Hematopoietic multipotent progenitor cell treated with erythropoietin and hydrocortisone succinate and interleukin-3 and kit ligand, for 6 days (in vitro differentiated cells): ENCODE measurements around the gene CDKN3.

Experiments used
- DNase-seq: peaks from one replicate; pipeline ENCODE4 v3.0.0-alpha.2; 2015

CDKN3 gene

DNA sequence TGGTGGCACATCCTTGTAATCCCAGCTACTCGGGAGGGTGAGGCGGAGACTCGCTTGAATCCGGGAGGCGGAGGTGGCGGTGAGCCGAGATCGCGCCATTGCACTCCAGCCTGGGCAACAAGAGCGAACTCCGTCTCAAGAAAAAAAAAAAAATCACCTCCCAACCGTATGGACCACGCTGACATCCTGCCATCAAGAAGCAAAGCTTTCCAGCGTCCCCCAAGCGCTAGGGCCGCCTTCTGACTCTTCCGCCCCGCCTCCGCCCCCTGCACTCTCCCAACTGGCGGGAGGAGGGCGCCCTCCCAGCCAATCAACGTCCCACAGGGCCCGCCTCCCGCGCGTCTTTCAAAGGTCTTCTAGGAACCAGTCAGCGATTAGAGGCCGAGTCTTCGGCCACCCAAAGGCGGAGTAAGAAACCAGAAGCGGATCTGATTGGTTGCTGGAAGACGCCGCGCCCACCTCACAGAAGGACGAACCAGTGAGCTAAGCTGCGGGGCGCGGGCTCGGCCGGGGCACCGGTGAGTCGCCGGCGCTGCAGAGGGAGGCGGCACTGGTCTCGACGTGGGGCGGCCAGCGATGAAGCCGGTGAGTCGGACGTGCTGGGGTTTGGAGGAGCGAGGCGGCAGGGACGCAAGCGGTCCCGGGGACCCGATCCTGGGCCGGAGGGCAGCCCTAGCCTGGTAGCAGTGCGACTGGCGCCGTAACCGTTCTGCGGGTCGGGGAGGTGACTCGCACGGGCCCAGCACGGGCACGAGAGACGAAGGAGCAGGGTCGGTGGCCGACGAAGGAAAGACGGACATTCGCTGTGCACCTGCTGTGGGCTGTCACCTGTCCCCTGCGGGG lies at the start of gene CDKN3:
Gene CDKN3, plus strand, starts transcription at position 515 of the 843 bp plus-strand sequence. Its CDS starts 62 bp downstream, at position 577.
- peak; percentile 100 for DNase-seq

- DNase-seq = no peak
These were observed 49.8 kb upstream of the CDKN3 start for GRCh38 chr14:54347044-54347443.

DNA sequence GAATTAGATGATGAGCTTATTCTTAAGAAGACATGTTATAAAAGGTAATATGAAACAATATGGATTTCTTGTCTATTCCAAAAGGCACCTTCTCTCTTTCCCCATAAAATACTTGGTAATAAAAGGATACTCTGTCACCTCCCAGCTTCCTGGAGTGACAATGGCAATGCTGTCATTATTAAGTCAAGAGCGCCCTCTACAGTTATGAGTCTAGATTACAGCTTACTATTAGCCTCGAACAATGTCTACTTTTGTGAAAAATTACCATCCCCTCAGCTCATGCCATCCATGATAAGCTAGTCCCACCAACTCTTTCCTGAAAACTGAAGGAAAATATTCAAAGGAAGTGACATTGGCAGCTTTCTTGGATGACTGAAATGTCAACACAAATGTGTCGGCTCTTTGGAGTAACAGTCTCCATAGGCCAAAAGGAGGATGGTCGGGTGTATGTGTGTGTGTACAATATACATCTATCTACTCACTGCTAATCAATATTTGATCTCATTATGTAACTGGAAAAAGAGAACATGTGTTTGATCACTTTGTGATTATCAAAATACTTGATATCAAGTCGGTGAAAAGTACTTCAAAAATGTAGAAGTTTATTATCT lies 48.7 kb upstream of the CDKN3 start:
- DNase-seq = peak; percentile 87

DNA sequence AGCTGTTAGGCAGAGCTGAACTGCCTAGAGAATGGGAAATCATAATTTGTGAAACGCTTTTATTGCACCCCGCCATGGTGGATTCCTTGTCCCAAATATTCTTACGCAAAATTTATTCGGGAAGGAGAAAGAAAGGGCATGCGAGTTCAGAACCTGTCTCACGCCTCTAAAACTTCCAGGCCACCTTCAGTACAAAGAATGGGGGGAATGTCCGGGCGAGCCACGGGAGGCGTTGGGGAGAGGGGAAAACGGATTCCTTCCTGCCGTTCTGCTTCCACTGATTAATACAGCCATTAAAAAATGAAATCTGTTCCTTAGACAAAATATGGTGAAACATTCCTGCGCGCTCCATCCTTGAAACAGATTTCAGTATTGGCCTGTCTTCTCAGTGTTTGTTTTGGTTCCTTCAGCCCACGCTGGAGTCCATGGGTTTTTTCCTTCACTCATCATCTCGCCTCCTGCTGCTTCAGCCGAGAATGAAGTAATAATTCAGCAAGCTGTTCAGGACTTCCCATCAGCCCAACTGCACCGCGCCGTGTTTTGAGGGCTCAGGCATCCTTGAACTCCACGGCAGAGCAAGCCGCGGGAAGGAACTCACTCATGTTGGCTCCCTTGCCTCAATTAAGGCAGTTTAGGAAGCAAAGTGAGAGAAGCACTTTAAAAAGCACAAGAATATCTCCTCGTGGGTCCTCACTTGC lies 47.7 kb upstream of the CDKN3 start:
- no peak for DNase-seq

DNA sequence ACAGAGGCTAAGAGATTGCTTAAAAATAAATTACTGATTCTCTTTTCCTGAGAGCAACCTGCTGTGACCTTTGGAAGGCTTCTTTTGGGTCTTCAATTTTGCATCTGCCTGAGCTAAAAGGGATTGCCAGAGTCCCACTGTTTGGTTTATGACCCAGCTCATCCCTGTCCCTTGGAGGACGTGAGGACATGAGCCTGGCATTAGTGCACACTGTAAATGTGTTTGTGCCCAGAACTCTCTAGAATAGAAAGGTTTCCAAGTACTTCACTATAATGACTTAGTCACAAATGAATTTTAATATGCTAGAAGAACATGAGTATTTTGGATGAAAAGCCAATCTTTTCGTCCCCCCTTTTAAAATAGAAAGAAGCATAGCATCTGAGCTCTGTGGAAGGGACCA lies 47.1 kb upstream of the CDKN3 start:
- DNase-seq = no peak

DNA sequence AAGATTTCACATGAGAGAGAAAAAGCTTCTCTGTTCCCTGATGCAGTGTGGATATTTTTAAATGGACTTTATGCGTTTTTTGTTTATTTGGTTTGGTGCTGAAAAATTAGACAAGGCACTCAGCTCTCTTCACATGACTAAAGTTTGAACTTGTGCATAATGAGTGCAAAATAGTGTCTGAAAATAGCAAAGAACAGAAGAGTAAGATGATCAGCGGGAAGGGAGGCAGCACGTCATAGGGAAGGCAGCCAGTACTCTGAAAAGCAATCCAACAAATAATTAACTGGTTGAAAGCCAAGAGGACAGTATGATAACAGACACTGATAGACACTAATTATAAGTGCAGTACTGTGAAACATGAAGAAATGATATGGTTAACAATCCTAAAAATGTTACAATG lies 46.6 kb upstream of the CDKN3 start:
- DNase-seq = no peak

DNA sequence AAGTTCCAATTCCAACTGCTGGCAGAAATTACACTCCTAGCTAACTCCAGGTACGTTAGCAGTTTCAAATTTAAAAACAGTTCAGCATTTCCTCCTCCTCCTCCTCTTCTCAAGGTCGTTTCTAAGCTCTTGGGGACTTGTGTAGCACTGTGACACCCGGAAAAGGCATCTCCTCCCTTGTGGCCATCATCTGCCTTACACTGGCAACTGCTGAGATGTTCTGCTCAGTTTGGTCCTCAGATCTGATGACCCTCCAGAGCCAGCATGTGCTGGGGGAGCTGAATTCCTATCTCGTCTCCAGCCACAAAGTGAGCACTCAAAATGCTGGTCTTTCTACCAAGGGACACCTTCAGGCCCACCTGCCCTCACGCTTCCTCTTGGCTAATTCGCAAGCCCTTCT lies 43.5 kb upstream of the CDKN3 start:
- DNase-seq = no peak

GRCh38 chr14:54353694-54354093 lies 43.1 kb upstream of the CDKN3 start:
- no peak for DNase-seq

DNA sequence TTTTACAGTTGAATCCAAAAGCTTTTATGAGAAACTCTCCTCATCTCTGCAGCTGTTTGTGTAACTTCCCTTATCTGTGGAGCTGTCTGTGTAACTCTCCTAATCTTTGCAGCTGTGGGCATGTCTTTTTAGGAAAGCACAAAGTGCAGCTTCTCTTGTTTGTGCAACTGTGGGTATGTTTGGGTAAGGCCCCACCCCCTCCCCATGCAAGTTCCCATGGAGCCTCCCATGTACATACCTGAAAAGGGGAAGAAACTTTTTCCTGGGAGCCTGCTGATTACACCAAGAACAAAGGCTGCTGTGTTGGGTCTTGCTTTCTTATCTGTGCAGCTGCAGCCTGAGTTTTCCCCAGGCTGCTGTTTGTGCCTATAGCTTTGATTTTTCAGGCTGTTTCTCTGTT lies 42.7 kb upstream of the CDKN3 start:
- DNase-seq = peak; percentile 60

DNA sequence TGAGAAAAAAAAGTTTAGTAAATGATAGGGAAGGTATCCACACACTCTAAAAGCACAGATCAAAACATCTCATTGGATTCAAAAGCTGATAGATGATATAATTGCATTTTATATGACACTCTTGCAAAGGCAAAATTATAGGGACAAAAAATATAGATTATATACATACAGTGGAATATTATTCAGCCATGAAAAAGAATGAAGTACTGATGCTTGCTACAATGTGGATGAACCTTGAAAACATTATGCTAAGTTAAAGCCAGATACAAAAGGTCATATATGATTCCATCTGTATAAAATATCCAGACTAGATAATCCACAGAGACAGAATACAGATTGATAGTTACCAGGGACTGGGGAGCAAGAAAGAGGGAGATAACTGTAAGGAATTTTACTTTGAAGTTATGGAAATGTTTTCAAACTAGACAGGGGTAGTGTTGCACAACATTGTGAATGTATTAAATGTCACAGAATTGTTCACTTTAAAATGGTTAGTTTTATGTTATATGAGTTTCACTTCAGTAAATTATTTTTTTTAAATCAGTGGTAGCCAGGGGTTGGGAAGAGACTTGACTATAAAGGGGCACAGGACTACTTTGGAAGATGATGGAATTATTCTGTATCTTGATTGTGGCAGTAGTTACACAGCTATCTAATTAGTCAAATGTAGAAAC lies 41.7 kb upstream of the CDKN3 start:
- no peak for DNase-seq

DNA sequence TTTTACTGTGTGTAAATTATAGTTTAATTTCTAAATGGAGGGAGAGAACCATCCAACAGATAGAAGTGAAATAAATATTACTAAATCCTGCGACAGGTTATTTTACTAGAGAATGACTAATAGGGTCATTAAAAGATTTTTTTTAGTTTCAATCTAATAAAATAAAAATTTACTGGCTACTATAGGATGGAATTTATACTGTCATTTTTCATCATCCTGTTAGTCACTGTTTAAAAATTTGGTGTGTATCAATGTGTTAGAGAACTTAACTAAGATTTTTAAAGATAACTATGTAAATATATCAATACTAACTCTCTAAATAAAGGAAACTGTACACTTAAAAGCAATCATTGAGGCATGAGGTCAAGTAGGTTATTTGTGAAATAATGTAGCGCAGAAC lies 41.1 kb upstream of the CDKN3 start:
- no peak for DNase-seq

- no peak for DNase-seq
These were observed 40.6 kb upstream of the CDKN3 start for GRCh38 chr14:54356172-54356571.

DNA sequence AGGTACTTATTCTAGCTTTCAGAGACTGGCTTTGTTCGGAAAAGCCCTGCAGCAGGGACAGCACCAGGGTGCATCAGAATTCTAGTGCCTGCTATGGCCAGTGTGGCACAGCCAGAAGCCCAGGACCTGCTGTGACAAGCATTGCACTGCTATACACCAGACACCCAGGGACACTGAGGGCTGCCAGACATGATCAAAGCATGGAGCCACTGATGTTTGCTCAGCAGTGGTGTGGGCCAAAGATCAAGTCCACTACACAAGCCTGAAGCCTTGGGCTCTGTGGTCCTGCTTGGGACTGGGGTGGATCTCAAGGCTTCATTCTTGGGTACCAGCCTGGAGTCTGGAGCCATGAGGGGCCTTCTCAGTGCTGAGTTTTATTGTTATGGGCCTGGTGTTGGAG lies 36.1 kb upstream of the CDKN3 start:
- DNase-seq = no peak

GRCh38 chr14:54362089-54362504 lies 34.7 kb upstream of the CDKN3 start:
- no peak for DNase-seq

GRCh38 chr14:54362759-54363437 lies 33.9 kb upstream of the CDKN3 start:
- DNase-seq = no peak

GRCh38 chr14:54364555-54365415 lies 32.0 kb upstream of the CDKN3 start:
- no peak for DNase-seq

DNA sequence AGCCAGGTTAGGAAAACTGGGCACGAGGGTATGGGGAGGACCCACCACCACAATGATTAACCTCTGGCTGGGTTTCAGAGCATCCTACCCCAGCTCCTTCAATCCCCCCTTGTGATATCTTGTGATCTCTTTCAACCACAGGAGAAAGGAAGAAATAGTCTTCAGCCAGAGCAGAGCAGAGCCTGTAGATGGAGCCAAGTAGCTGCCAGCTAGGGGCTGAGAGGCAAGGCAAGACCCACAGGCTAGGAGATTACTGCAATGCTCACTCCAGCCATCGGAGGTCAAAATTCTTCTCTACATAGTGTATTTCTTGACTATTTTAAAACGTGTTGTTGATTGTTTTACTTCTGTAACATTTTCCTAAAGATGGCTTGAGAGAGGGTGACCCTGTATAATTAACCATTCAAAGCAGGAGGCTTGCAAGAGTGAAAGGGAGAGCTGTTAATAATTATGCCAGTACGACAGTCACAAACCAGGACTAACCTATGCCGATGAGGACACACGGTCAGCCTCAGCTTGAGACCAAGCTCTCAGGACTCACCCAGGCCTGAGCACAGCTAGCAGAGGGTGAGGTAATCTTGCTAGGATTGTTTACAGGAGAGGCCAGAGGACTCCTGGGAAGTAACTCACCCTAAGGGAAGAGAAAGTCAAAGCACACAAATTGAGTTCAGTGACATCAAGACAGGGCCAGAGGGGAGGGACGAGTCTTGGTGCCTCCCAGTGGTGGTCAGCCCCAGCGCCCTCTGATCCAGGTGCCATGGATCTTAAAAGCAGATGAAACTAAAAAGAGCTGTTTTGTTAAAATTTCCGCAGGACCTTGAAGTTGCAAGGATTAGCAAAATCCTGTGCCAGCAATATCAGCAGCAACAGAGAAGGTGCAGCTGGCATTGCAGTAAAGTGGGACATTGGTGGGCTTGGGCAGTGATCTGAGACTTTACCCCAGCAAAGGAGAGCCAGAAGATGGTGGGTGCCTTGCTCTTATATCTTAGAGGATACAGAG lies 29.8 kb upstream of the CDKN3 start:
- DNase-seq = peak; percentile 76

GRCh38 chr14:54368291-54368690 lies 28.5 kb upstream of the CDKN3 start:
- DNase-seq = no peak

- DNase-seq = no peak
These were observed 27.5 kb upstream of the CDKN3 start for GRCh38 chr14:54369343-54369742.
